ENCODE data around the gene MYO1D. TPM values are rescaled to one million over a fixed set of nuclear protein-coding genes. Genes with fewer than 3 reads are reported as not detected.

MYO1D gene
- total RNA-seq, 1 experiment from 2014 or later = 29.9 TPM

DNA sequence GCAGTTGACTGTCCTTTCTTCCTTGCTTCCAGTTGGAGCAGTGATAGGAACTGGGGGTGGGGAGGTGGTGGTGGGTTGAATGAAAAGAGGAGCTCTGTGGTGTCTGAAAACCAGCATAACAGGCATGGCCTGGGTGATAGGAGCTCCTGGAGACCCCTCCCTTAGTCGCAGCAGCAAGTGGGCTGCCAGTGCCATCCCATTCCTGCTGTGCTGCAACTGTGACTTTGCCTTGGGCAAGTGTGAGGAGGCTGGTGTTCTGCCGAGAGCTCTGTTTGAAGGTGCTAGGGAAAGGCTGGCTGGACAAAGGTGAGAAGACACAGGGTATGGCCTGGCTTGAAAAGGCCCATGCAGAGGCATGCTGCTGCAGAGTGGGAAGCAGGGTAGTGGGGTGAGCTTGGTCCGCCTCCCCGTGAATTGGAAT, 392.9 kb downstream of the MYO1D start (continued):
- TF ChIP-seq, protein P1, sequence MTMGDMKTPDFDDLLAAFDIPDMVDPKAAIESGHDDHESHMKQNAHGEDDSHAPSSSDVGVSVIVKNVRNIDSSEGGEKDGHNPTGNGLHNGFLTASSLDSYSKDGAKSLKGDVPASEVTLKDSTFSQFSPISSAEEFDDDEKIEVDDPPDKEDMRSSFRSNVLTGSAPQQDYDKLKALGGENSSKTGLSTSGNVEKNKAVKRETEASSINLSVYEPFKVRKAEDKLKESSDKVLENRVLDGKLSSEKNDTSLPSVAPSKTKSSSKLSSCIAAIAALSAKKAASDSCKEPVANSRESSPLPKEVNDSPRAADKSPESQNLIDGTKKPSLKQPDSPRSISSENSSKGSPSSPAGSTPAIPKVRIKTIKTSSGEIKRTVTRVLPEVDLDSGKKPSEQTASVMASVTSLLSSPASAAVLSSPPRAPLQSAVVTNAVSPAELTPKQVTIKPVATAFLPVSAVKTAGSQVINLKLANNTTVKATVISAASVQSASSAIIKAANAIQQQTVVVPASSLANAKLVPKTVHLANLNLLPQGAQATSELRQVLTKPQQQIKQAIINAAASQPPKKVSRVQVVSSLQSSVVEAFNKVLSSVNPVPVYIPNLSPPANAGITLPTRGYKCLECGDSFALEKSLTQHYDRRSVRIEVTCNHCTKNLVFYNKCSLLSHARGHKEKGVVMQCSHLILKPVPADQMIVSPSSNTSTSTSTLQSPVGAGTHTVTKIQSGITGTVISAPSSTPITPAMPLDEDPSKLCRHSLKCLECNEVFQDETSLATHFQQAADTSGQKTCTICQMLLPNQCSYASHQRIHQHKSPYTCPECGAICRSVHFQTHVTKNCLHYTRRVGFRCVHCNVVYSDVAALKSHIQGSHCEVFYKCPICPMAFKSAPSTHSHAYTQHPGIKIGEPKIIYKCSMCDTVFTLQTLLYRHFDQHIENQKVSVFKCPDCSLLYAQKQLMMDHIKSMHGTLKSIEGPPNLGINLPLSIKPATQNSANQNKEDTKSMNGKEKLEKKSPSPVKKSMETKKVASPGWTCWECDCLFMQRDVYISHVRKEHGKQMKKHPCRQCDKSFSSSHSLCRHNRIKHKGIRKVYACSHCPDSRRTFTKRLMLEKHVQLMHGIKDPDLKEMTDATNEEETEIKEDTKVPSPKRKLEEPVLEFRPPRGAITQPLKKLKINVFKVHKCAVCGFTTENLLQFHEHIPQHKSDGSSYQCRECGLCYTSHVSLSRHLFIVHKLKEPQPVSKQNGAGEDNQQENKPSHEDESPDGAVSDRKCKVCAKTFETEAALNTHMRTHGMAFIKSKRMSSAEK (CRISPR knock-in tag; IDR thresholded peaks at IDR 0.05; ENCODE audit: borderline replicate concordance) = no peak
- TF ChIP-seq KAT7 (CRISPR knock-in tag; IDR thresholded peaks at IDR 0.05; ENCODE audit: borderline replicate concordance) = no peak
- TF ChIP-seq TP53 (CRISPR knock-in tag; IDR thresholded peaks at IDR 0.05) = no peak
- no peak for TF ChIP-seq FOXP1 (CRISPR knock-in tag; IDR thresholded peaks at IDR 0.05; ENCODE audit: borderline replicate concordance)
- TF ChIP-seq, protein P2, sequence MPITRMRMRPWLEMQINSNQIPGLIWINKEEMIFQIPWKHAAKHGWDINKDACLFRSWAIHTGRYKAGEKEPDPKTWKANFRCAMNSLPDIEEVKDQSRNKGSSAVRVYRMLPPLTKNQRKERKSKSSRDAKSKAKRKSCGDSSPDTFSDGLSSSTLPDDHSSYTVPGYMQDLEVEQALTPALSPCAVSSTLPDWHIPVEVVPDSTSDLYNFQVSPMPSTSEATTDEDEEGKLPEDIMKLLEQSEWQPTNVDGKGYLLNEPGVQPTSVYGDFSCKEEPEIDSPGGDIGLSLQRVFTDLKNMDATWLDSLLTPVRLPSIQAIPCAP (CRISPR knock-in tag; IDR thresholded peaks at IDR 0.05) = no peak
- no peak for TF ChIP-seq EMX1 (CRISPR knock-in tag; IDR thresholded peaks at IDR 0.05)
- TF ChIP-seq, protein P3, sequence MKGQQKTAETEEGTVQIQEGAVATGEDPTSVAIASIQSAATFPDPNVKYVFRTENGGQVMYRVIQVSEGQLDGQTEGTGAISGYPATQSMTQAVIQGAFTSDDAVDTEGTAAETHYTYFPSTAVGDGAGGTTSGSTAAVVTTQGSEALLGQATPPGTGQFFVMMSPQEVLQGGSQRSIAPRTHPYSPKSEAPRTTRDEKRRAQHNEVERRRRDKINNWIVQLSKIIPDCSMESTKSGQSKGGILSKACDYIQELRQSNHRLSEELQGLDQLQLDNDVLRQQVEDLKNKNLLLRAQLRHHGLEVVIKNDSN (CRISPR knock-in tag; IDR thresholded peaks at IDR 0.05) = no peak

DNA sequence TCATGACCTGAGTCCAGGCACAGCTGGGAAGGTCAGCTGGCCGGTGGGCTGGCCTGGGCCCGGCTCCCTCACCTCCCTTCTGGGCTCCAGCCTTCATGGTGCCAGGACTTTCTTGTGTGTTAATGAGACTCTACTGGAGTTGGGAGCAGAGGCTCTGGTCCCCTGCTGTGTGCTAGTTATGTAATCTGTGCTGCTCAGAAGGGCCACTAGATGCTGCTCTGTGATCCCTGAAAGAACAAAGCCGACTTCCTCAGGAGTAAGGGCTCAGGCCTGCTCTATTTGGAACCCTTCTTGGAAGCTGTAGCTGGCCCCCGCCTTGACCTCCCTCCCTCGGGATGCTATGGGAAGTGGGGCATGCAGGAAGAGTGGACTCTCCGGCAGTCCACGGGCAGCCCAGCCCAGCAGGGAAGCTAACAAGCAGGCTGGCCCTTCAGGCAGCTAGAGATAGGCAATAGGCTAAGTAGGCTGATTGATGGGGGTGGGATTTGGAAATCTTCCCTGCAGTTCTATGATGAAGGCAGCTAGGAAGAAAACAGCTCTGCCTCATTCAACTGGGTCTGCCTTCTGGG, 393.4 kb downstream of the MYO1D start:
- H3K4me1 Mint-ChIP-seq = peaks cover 37% of the 10 kb centered on the region
- DNase-seq (ENCODE audit: low spot score) (peak; percentile 59), ATAC-seq (peak; percentile 18)
- no peaks in the 10 kb centered on the region for H3K27me3 Mint-ChIP-seq (ENCODE audit: low read depth)
- POLR2A ChIA-PET = interaction anchor here (0.6 kb wide), 1 partner anchor 44 kb away, joined by 5 read pairs; no protein-coding TSS in a partner anchor
- H3K27ac Mint-ChIP-seq = peak overlapping the region; percentile 60
- CTCF ChIA-PET = interaction anchor here (0.6 to 2.7 kb wide), 19 partner anchors 10 to 453 kb away, joined by 3 to 20 read pairs (median 4); partner anchors contain the start of genes MYO1D and PSMD11
- H3K36me3 Mint-ChIP-seq = peaks cover 38% of the 10 kb centered on the region
- H3K4me3 Mint-ChIP-seq = no peak overlapping the region
- no peaks in the 10 kb centered on the region for H3K9me3 Mint-ChIP-seq
- TF ChIP-seq MXD4 (CRISPR knock-in tag; IDR thresholded peaks at IDR 0.05; ENCODE audit: borderline replicate concordance) (no peak), IRF2 (CRISPR knock-in tag; IDR thresholded peaks at IDR 0.05; ENCODE audit: borderline replicate concordance, low read depth) (no peak), NFATC4 (CRISPR knock-in tag; IDR thresholded peaks at IDR 0.05) (no peak), ZNF671 (CRISPR knock-in tag; IDR thresholded peaks at IDR 0.05) (no peak), JUN (CRISPR knock-in tag; IDR thresholded peaks at IDR 0.05) (no peak), ZNF416 (CRISPR knock-in tag; IDR thresholded peaks at IDR 0.05) (no peak), SMAD4 (CRISPR knock-in tag; IDR thresholded peaks at IDR 0.05) (no peak), ETV6 (CRISPR knock-in tag; IDR thresholded peaks at IDR 0.05) (0 out of 2 replicates have a peak, but pooled peaks have one; percentile 13), FOXK1 (CRISPR knock-in tag; IDR thresholded peaks at IDR 0.05) (0 out of 2 replicates have a peak, but pooled peaks have one; percentile 21), TCF7 (CRISPR knock-in tag; IDR thresholded peaks at IDR 0.05; ENCODE audit: low read depth) (no peak), NR2C2 (CRISPR knock-in tag; IDR thresholded peaks at IDR 0.05) (no peak), PRRX2 (CRISPR knock-in tag; IDR thresholded peaks at IDR 0.05) (peak; percentile 53; the same call in 1 of the 2 replicates), ZNF423 (CRISPR knock-in tag; IDR thresholded peaks at IDR 0.05) (0 out of 2 replicates have a peak, but pooled peaks have one; percentile 40), CREM (CRISPR knock-in tag; IDR thresholded peaks at IDR 0.05) (no peak), ZBTB21 (CRISPR knock-in tag; IDR thresholded peaks at IDR 0.05; ENCODE audit: borderline replicate concordance) (no peak), HMGA2 (CRISPR knock-in tag; IDR thresholded peaks at IDR 0.05) (no peak), ZNF219 (CRISPR knock-in tag; IDR thresholded peaks at IDR 0.05; ENCODE audit: borderline replicate concordance) (no peak), RELA (CRISPR knock-in tag; IDR thresholded peaks at IDR 0.05; ENCODE audit: borderline replicate concordance) (no peak)
- TF ChIP-seq, protein P4, sequence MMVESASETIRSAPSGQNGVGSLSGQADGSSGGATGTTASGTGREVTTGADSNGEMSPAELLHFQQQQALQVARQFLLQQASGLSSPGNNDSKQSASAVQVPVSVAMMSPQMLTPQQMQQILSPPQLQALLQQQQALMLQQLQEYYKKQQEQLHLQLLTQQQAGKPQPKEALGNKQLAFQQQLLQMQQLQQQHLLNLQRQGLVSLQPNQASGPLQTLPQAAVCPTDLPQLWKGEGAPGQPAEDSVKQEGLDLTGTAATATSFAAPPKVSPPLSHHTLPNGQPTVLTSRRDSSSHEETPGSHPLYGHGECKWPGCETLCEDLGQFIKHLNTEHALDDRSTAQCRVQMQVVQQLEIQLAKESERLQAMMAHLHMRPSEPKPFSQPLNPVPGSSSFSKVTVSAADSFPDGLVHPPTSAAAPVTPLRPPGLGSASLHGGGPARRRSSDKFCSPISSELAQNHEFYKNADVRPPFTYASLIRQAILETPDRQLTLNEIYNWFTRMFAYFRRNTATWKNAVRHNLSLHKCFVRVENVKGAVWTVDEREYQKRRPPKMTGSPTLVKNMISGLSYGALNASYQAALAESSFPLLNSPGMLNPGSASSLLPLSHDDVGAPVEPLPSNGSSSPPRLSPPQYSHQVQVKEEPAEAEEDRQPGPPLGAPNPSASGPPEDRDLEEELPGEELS (CRISPR knock-in tag; IDR thresholded peaks at IDR 0.05) = no peak
- TF ChIP-seq, protein P2 (CRISPR knock-in tag; IDR thresholded peaks at IDR 0.05) = no peak
- TF ChIP-seq, protein P5, sequence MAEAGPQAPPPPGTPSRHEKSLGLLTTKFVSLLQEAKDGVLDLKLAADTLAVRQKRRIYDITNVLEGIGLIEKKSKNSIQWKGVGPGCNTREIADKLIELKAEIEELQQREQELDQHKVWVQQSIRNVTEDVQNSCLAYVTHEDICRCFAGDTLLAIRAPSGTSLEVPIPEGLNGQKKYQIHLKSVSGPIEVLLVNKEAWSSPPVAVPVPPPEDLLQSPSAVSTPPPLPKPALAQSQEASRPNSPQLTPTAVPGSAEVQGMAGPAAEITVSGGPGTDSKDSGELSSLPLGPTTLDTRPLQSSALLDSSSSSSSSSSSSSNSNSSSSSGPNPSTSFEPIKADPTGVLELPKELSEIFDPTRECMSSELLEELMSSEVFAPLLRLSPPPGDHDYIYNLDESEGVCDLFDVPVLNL (CRISPR knock-in tag; IDR thresholded peaks at IDR 0.05; ENCODE audit: borderline replicate concordance, low read depth) = no peak
